ENCODE results near the gene AGPAT4.

DNA sequence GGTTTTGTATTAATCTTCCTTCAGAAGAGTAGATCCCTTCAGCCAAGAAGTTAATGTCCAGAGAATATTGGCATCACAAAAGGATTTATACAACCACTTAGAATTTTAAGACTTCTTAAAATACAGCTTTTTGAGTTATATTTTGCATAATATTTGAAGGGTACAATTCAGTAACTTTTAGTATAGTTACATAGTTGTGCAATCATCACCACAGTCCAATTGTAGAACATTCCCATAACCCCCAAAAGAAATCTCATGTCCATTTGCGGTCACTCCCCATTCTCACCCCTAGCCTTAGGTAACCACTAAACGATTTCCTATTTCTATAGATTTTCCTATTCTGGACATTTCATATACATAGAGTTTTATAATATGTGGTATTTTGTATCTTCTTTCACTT is 155.9 kb downstream of the AGPAT4 start:
- TF ChIP-seq, protein P1, sequence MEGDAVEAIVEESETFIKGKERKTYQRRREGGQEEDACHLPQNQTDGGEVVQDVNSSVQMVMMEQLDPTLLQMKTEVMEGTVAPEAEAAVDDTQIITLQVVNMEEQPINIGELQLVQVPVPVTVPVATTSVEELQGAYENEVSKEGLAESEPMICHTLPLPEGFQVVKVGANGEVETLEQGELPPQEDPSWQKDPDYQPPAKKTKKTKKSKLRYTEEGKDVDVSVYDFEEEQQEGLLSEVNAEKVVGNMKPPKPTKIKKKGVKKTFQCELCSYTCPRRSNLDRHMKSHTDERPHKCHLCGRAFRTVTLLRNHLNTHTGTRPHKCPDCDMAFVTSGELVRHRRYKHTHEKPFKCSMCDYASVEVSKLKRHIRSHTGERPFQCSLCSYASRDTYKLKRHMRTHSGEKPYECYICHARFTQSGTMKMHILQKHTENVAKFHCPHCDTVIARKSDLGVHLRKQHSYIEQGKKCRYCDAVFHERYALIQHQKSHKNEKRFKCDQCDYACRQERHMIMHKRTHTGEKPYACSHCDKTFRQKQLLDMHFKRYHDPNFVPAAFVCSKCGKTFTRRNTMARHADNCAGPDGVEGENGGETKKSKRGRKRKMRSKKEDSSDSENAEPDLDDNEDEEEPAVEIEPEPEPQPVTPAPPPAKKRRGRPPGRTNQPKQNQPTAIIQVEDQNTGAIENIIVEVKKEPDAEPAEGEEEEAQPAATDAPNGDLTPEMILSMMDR (conservative IDR thresholded peaks at IDR 0.05; ENCODE audit: low read length): no peak
- TF ChIP-seq EZH2phosphoT487 (IDR thresholded peaks at IDR 0.05; ENCODE audit: borderline replicate concordance, low read depth, low read length): no peak
